Motor neuron (in vitro differentiated cells): Measurements from ENCODE around the gene SCNN1A. TPM values are rescaled to one million over a fixed set of nuclear protein-coding genes. Genes with fewer than 3 reads are reported as not detected.

ENCODE experiments used
- ATAC-seq, 8 experiments: fragments of 200-7000 bp; cut with Tn5 transposase; replicated peaks in 6 of 8; 2 replicates each; pipeline ENCODE4 v1.8.0; 2021; ENCODE audit warnings: mild to moderate bottlenecking in 8 of 8, moderate library complexity in 8 of 8
- H3K27ac ChIP-seq, 2 donors: fragments of 250-450 bp; sonication (Bioruptor Pico); 2 replicates each; pipeline ENCODE4 v1.9.0; 2021; ENCODE audit warnings: antibody characterized with exemption in 2 of 2, mild to moderate bottlenecking in 2 of 2, moderate library complexity in 1 of 2
- H3K4me1 ChIP-seq, 2 donors: fragments of 250-450 bp; sonication (Bioruptor Pico); replicated peaks in 1 of 2; 2 replicates each; pipeline ENCODE4 v1.6.1; 2021; ENCODE audit warnings: antibody characterized with exemption in 2 of 2, mild to moderate bottlenecking in 2 of 2, moderate library complexity in 1 of 2
- H3K4me3 ChIP-seq, 5 donors: fragments of 250-450 bp; sonication (Bioruptor Pico); 2 replicates each; pipeline ENCODE4 v1.9.0; 2021; ENCODE audit warnings: antibody characterized with exemption in 5 of 5, mild to moderate bottlenecking in 5 of 5, moderate library complexity in 4 of 5
- WGBS, 10 experiments: fragments of 450-650 bp; shearing (Covaris generic); methylation state at CpG; one replicate each; pipeline ENCODE4 v1.0.0; 2022; 5-methylcytosine and 5-hydroxymethylcytosine counted together
- in situ Hi-C, 9 experiments: fragments of 400-800 bp; cut with MboI; loops; one replicate each; pipeline ENCODE4 v1.15.0; 2021; ENCODE audit warnings: low sequenced_read_pairs in 9 of 9, low pct_unique_long_range_greater_than_20kb in 2 of 9; ENCODE audit not compliant: unreplicated experiment in 9 of 9
- total RNA-seq, 8 experiments: library from RNA; unstranded; fragments of 300-600 nt; gene quantifications; 2 replicates each; pipeline versions ENCODE4 v1.2.3 to v1.2.4, GENCODE V29; 2022

Gene SCNN1A
- total RNA-seq, 8 experiments from 2014 or later, result 0.11 to 4.1 (median 1.6) TPM; not detected in 1

DNA sequence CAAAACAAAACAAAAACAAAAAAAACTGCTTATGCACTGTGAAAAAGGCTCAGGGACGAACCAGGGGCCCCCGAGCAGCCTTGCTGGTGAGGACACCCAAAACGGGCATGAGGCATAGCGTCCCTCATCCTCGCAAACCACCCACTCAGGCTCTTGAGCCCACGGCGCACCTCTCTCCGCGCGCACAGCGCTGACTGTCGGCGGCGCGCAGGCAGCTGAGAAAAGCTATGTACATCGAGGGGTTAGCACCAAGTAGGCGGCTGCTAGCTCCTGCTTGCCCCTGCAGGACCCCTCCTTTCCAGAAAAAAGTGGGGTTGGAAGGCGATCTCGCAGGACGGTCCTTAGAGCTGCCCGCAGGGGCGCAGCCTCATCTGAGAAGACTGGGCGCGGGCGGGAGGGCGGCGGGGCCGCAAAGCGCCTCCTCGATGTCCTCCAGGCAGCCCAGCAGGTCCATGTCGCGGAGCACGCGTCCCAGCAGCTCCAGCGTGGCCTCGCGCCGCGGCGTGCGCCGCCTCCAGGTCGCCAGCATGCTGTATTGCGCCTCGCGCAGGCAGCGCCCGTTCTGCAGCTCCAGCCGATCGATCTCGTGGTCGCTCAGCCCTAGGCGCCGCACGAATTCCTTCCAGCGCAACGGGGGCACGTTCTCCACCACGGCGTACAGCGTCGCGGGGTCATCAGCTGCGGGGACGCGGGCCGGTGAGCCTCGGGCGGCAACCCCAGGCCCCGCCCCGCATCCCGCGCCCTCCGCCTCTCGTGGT, 46.2 kb downstream of the SCNN1A start:
- in situ Hi-C loops, result no loop called here
- WGBS, 10 experiments, result 84 to 98% (median 92%) methylated on average over 5 to 13 of the region's 75 CpGs; no CpG with 5 or more reads in 4 of the 10 experiments
- ATAC-seq, result no peak
- Histone ChIP-seq H3K4me3 (no peak overlapping the region), H3K4me1 (peaks cover 0 to 9% of the 10 kb centered on the region in 2 donors), H3K27ac (no peak overlapping the region)

DNA sequence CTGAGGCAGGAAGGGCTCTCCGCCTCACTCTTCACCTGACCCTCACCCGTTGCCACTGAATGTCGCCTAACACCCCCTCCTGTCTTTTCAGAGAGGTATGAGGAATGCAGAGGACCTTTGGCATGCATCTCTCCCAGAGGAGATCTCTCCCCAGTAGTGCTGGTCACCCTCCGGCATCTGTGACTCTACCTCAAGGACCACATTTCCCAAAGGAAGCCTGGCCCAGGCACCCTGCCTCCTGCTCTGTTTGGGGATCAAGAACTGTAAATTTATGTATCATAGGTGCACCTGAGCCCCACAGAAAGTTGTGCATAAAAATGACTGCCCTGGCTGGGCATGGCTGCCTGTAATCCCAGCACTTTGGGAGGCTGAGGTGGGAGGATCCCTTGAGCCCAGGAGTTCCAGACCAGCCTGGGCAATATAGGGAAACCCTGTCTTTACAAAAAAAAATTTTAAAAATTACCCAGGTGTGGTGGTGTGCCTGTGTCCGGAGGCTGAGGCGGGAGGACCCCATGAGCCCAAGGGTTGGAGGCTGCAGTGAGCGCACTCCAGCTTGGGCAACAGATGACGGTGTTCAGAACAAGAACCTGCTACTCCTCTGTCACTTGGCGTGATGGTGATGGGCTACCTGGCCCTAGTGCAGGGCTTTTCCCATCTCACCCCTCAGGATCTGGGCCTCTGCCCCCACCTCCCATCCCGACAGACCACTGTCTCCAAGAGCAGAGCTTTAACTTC, 47.2 kb downstream of the SCNN1A start:
- no peak for ATAC-seq
- Histone ChIP-seq H3K27ac (no peak overlapping the region), H3K4me3 (no peak overlapping the region), H3K4me1 (peaks cover 7 to 18% of the 10 kb centered on the region in 2 donors)
- in situ Hi-C loops, result no loop called here
- WGBS, 10 experiments, result 80 to 100% (median 92%) methylated on average over 1 to 6 of the region's 10 CpGs; no CpG with 5 or more reads in 4 of the 10 experiments

DNA sequence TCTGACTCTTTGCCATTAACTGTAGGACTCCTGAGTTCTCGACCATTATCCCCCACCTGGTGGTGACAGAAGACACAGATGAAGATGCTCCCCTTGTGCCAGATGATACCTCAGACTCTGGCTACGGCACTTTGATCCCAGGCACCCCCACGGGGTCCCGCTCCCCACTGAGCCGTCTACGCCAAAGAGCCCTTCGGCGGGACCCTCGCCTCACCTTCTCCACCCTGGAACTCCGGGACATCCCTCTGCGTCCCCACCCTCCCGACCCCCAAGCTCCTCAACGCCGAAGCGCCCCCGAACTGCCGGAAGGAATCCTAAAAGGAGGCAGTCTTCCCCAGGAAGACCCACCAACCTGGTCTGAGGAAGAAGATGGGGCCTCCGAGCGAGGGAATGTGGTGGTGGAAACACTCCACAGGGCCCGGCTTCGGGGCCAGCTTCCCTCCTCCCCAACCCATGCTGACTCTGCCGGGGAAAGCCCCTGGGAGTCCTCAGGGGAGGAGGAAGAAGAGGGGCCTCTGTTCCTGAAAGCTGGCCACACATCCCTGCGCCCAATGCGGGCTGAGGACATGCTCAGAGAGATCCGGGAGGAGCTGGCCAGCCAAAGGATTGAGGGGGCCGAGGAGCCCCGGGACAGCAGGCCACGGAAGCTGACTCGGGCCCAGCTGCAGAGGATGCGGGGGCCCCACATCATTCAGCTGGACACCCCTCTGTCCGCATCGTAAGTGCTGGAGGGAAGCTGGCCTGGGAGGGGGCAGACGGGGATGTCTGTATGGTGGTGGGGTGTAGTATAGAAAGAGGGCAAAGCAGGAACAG, 47.9 kb downstream of the SCNN1A start:
- ATAC-seq, result no peak
- in situ Hi-C loops, result no loop called here

GRCh38 chr12:6326316-6327228, 48.8 kb downstream of the SCNN1A start:
- 20 to 80% (median 50%) methylated on average over 1 to 18 of the region's 21 CpGs for WGBS, 10 experiments
- Histone ChIP-seq H3K4me3 (no peak overlapping the region), H3K27ac (no peak overlapping the region), H3K4me1 (peaks cover 9 to 25% of the 10 kb centered on the region in 2 donors)
- in situ Hi-C loops, result no loop called here
- peak; percentile 0 to 74 (median 66) for ATAC-seq

More for the DNA sequence above, 47.9 kb downstream of the SCNN1A start:
- Histone ChIP-seq H3K4me3 (no peak overlapping the region), H3K27ac (no peak overlapping the region), H3K4me1 (peaks cover 9 to 25% of the 10 kb centered on the region in 2 donors)
- 57 to 100% (median 89%) methylated on average over 1 to 14 of the region's 33 CpGs; no CpG with 5 or more reads in 5 of the 10 experiments for WGBS, 10 experiments

- H3K4me3 ChIP-seq, result no peak overlapping the region
- WGBS, 10 experiments, result 78 to 100% (median 98%) methylated on average over 1 to 3 of the region's 6 CpGs; no CpG with 5 or more reads in 4 of the 10 experiments
- no peak for ATAC-seq
- H3K4me1 ChIP-seq, result peaks cover 9 to 25% of the 10 kb centered on the region in 2 donors
- in situ Hi-C loops, result no loop called here
- H3K27ac ChIP-seq, result no peak overlapping the region
These were observed 50.2 kb downstream of the SCNN1A start for GRCh38 chr12:6324936-6325750.

DNA sequence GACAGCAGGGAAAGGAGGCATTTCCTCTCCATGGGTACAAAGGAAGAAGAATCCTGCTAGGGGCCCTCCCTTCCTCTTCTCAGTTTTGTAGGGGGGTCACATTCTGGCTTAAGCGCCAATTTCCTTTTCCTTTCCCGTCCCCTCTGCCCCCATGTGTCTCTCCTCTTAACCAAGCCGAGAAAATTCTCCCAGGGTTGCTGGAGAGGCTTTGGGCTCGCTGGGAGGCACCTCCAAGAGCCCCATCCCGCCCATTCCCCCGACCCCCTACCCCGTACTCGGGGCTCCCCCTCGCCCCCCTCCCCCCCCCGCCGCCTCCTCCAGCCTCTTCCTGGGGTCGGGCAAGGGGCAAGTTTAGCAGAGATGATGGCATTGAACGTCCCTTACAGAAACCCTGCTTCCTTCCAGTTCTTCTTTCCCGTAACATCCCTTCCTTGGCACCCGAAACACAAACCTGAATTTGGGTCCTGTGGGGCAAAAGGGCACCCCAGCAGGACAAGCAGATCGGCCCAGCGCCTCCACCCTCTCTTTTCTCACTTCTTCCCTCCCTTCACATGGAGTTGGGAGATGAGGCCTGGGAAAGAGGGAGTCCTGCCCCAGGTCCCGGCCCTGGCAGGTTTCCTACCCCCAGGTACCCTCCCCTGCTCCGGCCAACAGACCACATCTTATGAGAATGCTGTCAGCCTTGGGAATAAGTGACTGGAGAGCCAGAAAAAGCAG, 51.2 kb downstream of the SCNN1A start:
- Histone ChIP-seq H3K27ac (peak overlapping the region in 1 of 2 donors; percentile 41), H3K4me3 (no peak overlapping the region), H3K4me1 (peaks cover 9 to 25% of the 10 kb centered on the region in 2 donors)
- WGBS, 10 experiments, result 50 to 80% (median 51%) methylated on average over 1 to 2 of the region's 19 CpGs; no CpG with 5 or more reads in 7 of the 10 experiments
- no peak for ATAC-seq
- in situ Hi-C loops, result no loop called here

DNA sequence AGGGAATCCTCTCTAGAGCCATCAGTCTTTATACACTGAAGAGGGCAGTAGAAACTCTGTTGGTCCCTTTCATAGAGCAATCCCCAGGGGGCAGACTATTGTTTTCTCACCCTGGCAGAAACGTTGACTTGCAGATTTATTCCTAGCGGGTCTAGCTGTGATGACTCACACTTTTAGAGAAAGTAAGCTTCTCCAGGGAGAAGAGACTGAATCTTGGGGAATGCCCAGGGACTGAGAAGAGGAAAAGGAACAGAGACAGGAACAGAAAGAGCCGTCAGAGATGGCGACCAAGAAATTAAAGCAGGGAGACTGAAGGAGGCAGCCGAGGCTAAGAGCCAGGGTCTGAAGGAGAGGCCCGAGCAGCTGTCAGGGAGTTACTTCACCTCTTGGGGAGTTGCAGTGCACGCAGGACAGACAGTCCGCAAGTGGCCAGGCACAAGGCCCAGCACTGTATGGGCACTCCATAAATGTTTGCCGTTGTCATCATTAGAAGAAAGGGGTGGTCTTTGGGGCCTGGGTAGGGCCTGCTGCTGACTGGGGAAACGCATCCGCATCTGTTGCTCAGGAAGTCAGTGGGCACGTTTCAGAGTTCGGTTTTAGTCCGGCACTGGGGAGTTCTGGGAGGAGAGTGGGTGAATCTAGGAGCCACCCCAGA, 51.9 kb downstream of the SCNN1A start:
- Histone ChIP-seq H3K4me1 (peaks cover 9 to 25% of the 10 kb centered on the region in 2 donors), H3K27ac (peak overlapping the region in 1 of 2 donors; percentile 41), H3K4me3 (no peak overlapping the region)
- WGBS, 10 experiments, result 0 to 54% (median 15%) methylated on average over 1 to 10 of the region's 14 CpGs; no CpG with 5 or more reads in 1 of the 10 experiments
- in situ Hi-C loops, result no loop called here
- ATAC-seq, result peak; percentile 43 to 83 (median 82)

- Histone ChIP-seq H3K4me3 (no peak overlapping the region), H3K27ac (no peak overlapping the region), H3K4me1 (peaks cover 9 to 25% of the 10 kb centered on the region in 2 donors)
- in situ Hi-C loops, result no loop called here
- WGBS, 10 experiments, result 0 to 42% (median 0%) methylated on average over 1 to 2 of the region's 2 CpGs; no CpG with 5 or more reads in 3 of the 10 experiments
- ATAC-seq, result peak in 1 of 8 experiments; percentile 2
These were observed 52.4 kb downstream of the SCNN1A start for GRCh38 chr12:6322969-6323339.

DNA sequence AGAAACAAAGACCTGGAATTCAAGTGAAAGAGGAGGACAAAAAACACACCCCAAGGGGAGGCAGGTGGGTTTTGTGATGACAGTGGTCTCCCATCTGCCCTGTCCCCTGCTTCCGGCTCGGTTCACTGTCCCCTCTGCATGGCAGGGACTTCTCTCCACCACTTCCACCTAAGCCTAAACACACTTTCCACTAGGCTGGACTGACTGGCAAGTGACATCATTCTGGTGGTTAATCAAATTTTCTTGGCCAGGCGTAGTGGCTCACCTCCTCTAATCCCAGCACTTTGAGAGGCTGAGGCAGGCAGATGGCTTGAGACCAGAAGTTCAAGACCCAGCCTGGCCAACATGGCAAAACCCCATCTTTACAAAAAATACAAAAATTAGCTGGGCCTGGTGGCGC, 53.0 kb downstream of the SCNN1A start:
- no peak overlapping the region for H3K27ac ChIP-seq
- ATAC-seq, result no peak
- in situ Hi-C loops, result no loop called here
- H3K4me3 ChIP-seq, result no peak overlapping the region
- peaks cover 9 to 28% of the 10 kb centered on the region in 2 donors for H3K4me1 ChIP-seq
- WGBS, 10 experiments, result 80 to 100% (median 97%) methylated on average over 1 to 4 of the region's 4 CpGs; no CpG with 5 or more reads in 3 of the 10 experiments

DNA sequence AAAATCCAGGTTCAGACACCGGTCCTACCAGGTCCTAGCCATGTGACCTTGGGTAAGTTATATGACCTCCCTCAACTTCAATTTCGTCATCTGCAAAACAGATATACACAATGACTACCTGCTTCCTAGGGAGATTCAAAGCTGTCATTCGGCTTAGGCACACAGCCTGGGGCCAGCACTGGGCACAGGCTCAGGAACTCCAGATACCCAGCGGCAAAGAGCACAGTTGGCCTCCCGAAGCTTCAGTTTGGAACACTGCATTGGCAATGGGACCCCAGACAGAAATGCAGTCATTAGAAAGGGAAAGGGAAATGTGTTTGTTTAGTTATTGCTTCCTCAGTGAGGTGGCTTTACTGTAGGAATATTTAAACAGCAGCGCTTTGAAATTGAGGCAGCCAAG, 53.5 kb downstream of the SCNN1A start:
- peaks cover 9 to 33% of the 10 kb centered on the region in 2 donors for H3K4me1 ChIP-seq
- no peak overlapping the region for H3K4me3 ChIP-seq
- H3K27ac ChIP-seq, result no peak overlapping the region
- WGBS, 10 experiments, result 52 to 95% (median 86%) methylated on average over 1 to 4 of the region's 6 CpGs; no CpG with 5 or more reads in 1 of the 10 experiments
- ATAC-seq, result no peak
- in situ Hi-C loops, result no loop called here
